ENCODE data around the gene SLC4A1AP.

Gene SLC4A1AP

DNA sequence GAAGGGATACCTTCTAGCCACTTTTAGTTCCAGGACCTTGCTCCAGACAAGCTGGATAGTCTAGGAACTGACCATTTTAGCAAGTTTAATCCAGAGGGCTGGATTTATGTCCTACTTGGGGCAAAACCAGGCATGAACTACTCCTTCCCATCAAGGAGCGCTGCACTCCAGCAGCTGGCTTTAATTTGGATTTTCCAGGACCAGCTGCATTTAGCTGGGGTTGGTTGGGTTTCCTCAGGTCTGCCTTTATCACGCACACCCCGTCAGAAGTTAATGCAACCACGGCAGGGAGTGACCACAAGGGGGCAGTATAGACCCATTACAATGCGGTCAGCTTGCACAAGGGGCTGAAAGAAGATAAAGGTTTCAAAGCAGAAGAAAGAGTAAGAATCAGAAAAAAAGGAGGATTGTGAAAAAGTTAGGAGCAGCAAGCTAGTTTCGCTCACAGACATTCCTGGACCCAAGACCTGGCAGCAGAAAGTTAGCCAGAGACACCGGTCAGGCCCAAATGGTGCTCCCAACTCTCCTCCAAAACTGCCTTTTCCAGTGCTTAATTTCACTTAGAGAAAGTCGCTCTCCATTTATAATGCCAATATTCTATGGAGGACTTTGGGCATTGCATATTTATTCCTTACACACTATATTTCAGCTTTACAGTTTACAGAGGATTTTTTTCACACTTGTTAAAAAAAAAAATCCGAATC lies 40.1 kb downstream of the SLC4A1AP start:
- Mint-ChIP-seq H3K27me3 (no peaks in the 10 kb centered on the region), H3K4me1 (ENCODE audit: low read depth) (peaks cover 13% of the 10 kb centered on the region), H3K27ac (no peak overlapping the region), H3K9me3 (no peaks in the 10 kb centered on the region), H3K4me3 (no peak overlapping the region), H3K36me3 (ENCODE audit: low read depth) (peaks cover 5% of the 10 kb centered on the region)
- intact Hi-C loops (cut with micrococcal nuclease): no loop called here

DNA sequence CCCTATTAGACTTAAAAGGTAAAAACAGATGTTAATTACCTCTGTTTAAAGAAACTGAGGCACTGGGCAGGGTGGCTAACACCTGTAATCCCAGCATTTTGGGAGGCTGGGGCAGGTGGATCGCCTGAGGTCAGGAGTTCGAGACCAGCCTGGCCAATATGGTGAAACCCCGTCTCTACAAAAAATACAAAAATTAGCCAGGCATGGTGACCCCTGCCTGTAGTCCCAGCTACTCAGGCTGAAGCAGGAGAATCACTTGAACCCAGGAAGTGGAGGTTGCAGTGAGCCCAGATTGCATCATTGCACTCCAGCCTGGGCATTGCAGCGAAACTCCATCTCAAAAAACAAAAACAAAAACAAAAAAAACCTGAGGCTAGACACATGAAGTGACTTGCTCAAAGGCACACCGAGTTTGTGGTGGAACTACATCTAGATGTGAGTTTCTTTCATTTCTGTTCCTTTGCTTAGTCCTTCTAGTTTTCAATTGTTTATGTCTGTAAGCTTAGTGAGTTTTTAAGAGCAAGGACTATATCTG lies 40.7 kb downstream of the SLC4A1AP start:
- Mint-ChIP-seq H3K27ac (no peak overlapping the region), H3K27me3 (no peaks in the 10 kb centered on the region), H3K36me3 (ENCODE audit: low read depth) (no peaks in the 10 kb centered on the region), H3K4me1 (ENCODE audit: low read depth) (peaks cover 13% of the 10 kb centered on the region), H3K9me3 (no peaks in the 10 kb centered on the region), H3K4me3 (no peak overlapping the region)
- intact Hi-C loops (cut with micrococcal nuclease): no loop called here

DNA sequence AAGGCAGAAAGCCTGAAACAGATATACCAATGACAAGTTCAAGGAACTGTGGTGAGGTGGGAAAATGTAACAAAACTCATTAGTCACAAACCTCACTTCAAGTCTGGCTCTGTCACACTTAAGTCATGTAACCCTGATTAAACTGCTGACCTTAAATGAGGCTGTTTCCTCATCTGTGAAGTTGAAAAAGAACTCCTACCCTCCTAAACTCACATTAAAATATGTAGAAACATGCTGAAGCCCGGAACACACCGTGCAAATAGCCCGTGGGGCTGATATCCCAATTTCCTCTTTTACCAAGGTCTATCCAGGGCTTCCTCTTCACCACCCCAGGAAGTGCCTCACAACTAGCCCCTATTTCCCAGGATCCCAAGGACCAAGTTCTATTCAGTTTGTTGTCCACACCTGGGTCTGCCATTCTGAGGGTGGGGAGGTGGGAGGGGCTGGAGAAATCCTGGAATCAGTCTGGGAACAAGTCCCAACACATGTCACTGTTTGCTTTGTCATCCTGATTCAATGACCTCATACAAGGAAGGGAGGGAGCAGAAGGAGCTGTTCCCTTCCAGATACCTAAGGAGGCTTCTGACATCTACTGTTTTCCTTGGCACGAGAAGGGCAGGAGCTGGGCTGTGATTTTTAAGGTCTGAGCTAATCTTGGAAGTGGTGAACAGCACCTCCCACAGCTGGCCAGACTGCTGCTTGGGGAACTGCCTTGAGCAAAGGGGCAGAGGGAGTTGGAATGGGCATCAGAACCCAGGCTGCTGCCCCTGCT lies 42.3 kb downstream of the SLC4A1AP start:
- H3K36me3 Mint-ChIP-seq (ENCODE audit: low read depth): no peaks in the 10 kb centered on the region
- H3K9me3 Mint-ChIP-seq: no peaks in the 10 kb centered on the region
- intact Hi-C loops (cut with micrococcal nuclease): no loop called here
- peaks cover 13% of the 10 kb centered on the region for H3K4me1 Mint-ChIP-seq (ENCODE audit: low read depth)
- no peaks in the 10 kb centered on the region for H3K27me3 Mint-ChIP-seq
- no peak overlapping the region for H3K4me3 Mint-ChIP-seq
- no peak overlapping the region for H3K27ac Mint-ChIP-seq

DNA sequence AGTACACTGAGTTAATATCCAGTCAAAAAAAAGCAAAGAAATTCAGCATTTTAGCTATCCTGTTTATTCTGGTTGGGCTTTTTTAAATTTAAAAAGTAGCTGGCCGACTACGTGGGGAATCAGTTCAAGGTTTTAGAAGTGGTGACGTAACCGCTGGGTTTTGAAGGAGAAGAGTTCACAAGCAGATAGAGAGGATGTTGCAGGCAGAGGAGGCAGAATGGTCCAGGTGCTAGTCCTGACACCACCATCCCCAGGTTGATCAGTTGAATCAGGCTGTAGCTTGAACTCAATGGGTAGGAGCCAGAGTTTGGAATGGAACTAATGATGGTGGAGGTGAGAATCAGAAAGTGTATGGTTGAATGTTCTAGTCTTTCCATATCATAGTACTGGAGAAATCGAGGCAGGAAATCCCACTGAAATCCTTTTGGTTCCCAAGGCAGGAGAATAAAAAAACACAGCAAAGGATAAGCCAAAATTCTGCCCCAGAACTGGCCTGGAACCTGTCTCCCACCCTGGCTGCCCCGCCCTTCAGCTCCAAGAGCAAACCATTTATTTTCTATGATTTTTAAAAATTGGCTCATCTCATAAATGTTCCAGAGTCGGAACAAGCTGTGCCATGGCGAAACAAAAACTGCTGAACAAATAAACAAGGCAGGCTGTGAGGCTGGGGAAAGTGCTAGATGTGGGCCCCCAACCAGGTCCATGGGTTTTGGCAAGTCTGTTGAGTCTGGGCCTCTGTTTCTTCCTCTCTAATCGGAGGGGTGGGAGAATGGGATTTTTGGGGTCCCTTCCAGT lies 44.0 kb downstream of the SLC4A1AP start:
- Mint-ChIP-seq H3K9me3 (no peaks in the 10 kb centered on the region), H3K4me1 (ENCODE audit: low read depth) (peaks cover 19% of the 10 kb centered on the region), H3K36me3 (ENCODE audit: low read depth) (no peaks in the 10 kb centered on the region), H3K27ac (no peak overlapping the region), H3K27me3 (peaks cover 4% of the 10 kb centered on the region), H3K4me3 (no peak overlapping the region)
- intact Hi-C loops (cut with micrococcal nuclease): no loop called here

DNA sequence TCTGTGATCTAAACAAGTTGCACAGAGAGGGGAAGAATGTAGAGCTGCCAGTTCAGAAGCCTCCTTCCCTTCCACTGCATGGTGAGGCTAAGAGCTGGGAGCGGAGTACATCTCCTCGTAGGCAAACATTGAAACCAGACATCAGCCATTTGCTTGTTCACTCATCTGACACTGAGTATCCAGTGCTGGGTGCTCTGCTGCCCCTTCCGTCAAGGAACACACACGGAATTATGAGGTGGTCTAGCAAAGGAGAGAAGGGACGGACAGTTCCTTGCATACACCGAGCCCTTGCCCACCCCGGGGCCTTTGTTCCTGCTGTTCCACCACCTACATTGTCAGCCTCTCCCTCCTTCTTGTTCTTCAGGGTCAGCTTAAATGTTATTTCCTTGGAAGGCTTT lies 44.6 kb downstream of the SLC4A1AP start:
- Mint-ChIP-seq H3K4me1 (ENCODE audit: low read depth) (peaks cover 19% of the 10 kb centered on the region), H3K27me3 (peaks cover 9% of the 10 kb centered on the region), H3K4me3 (no peak overlapping the region), H3K36me3 (ENCODE audit: low read depth) (no peaks in the 10 kb centered on the region), H3K27ac (no peak overlapping the region), H3K9me3 (no peaks in the 10 kb centered on the region)
- intact Hi-C loops (cut with micrococcal nuclease): no loop called here

DNA sequence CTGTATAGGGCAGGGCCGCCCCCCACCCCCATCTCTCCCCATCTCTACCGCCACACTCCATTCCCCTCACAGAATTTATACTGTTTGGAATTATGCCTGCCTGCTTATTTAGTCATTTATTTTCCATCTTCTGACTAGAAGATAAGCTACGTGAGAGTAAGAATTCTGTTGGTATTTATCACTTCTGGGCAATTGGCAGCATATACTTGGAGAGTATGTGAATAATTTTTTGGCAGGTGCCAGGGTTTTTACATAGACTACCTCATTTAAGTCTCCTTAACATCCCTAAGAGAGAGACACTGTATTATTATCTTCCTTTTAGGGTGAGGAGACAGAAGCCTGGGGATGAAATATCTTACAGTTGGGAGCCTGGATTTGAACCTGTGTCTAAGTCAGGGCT lies 45.0 kb downstream of the SLC4A1AP start:
- peaks cover 19% of the 10 kb centered on the region for H3K4me1 Mint-ChIP-seq (ENCODE audit: low read depth)

DNA sequence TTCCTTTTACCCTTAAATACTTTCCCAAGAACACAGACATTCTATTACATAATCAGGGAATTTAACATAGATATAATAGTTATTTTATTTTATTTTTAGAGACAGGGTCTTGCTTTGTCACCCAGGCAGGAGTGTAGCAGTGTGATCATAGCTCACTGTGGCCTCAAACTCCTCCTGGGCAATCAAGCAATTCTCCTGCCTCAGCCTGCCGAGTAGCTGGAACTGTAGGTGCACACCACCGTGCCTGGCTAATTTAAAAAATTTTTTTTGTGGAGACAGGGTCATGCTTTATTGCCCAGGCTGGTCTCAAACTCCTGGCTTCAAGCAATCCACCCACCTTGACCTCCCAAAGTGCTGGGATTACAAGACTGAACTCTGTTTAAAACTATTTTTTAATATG lies 45.6 kb downstream of the SLC4A1AP start:
- Mint-ChIP-seq H3K27me3 (peaks cover 12% of the 10 kb centered on the region), H3K27ac (no peak overlapping the region), H3K4me3 (no peak overlapping the region), H3K4me1 (ENCODE audit: low read depth) (peaks cover 19% of the 10 kb centered on the region), H3K9me3 (no peaks in the 10 kb centered on the region), H3K36me3 (ENCODE audit: low read depth) (no peaks in the 10 kb centered on the region)
- intact Hi-C loops (cut with micrococcal nuclease): no loop called here

More for the DNA sequence above, 45.0 kb downstream of the SLC4A1AP start:
- intact Hi-C loops (cut with micrococcal nuclease): no loop called here
- no peaks in the 10 kb centered on the region for H3K36me3 Mint-ChIP-seq (ENCODE audit: low read depth)
- no peak overlapping the region for H3K27ac Mint-ChIP-seq
- H3K9me3 Mint-ChIP-seq: no peaks in the 10 kb centered on the region
- peaks cover 9% of the 10 kb centered on the region for H3K27me3 Mint-ChIP-seq
- no peak overlapping the region for H3K4me3 Mint-ChIP-seq

DNA sequence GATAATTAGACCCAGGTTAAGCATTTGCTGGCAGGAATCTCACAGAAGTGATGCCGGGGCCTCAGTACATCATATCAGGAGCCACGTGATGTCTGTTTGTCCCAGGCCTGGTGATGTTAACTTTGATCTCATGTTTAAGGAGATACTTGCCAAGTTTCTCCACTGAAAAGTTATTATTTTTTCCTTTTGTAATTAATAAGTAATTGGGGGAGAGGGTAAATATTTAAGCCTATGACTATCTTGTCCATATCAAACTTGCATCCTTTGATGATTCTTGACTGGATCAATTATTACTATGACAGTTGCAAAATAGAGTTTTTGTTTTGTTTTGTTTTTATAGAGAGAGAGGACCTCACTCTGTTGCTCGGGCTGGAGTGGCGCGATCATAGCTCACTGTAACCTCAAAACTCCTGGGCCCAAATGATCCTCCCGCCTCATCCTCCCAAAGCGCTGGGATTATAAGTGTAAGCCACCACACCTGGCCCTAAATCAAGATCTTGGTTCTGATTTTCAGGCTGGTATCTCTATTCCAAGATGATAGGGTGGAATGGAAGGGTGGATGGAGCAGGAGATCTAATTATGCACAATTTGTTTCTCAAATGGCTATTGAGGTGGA lies 46.4 kb downstream of the SLC4A1AP start:
- Mint-ChIP-seq H3K4me3 (no peak overlapping the region), H3K27ac (no peak overlapping the region), H3K36me3 (ENCODE audit: low read depth) (no peaks in the 10 kb centered on the region), H3K27me3 (peaks cover 19% of the 10 kb centered on the region), H3K9me3 (no peaks in the 10 kb centered on the region), H3K4me1 (ENCODE audit: low read depth) (peaks cover 26% of the 10 kb centered on the region)
- intact Hi-C loops (cut with micrococcal nuclease): no loop called here

DNA sequence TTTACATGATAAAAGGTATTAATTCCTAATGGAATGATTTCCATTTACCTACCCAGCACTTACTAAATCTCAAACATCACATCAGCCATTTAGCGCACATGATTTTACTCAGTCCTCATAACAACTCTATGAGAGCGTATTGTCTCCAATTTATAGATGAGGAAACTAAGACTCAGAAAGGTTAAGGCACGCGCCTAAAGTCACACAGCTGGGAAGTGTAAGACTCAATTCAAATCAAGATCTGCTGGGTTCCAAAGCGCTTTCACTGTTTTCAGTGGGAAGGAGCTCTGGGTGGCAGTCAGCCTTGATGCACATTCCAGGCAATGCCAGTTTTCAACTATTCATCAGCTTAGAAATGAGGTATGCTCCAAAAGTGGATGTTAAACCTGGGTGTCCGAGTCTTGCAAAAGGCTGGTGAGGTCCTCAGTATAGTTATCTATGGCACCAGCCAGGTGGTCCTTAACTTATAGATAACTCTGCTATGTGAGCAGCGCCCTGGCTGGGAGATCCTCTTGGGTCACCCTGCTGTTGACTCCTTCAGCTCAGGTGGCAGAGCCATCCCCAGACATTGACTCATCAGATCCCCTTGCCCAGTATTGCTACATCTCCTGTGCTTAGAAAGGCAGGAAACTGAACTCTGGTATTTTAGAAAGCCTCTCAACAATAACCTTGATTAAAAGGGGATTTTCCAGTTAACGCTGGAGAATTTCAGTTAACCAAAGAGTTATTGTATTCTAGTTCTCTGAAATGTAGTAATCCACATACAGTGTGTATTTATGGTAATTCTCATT lies 47.1 kb downstream of the SLC4A1AP start:
- Mint-ChIP-seq H3K36me3 (ENCODE audit: low read depth) (no peaks in the 10 kb centered on the region), H3K4me1 (ENCODE audit: low read depth) (peaks cover 22% of the 10 kb centered on the region), H3K27me3 (peaks cover 24% of the 10 kb centered on the region), H3K27ac (no peak overlapping the region), H3K4me3 (no peak overlapping the region), H3K9me3 (no peaks in the 10 kb centered on the region)
- intact Hi-C loops (cut with micrococcal nuclease): no loop called here

DNA sequence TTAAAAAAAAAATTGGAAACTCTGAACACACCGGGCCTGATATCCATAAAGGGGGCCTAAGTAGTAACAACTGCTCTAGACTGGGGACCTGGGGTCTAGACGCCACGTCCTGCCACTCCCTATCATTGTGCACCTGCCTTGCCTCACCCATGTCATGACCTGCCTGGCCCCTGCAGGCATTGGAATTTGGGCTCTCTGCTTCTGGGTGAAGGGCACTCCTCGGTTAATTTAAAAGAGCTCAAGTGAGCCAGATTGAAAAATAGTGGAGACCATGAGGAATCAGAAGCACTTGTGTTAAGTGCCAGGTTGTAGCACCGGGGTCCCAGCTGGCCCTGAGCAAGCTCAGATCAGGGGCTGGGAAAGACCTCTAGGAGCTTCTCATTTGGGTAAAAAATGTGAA lies 48.1 kb downstream of the SLC4A1AP start:
- H3K36me3 Mint-ChIP-seq (ENCODE audit: low read depth): no peaks in the 10 kb centered on the region
- intact Hi-C loops (cut with micrococcal nuclease): no loop called here
- H3K27ac Mint-ChIP-seq: no peak overlapping the region
- H3K9me3 Mint-ChIP-seq: no peaks in the 10 kb centered on the region
- H3K4me1 Mint-ChIP-seq (ENCODE audit: low read depth): peaks cover 23% of the 10 kb centered on the region
- peaks cover 32% of the 10 kb centered on the region for H3K27me3 Mint-ChIP-seq
- H3K4me3 Mint-ChIP-seq: no peak overlapping the region

DNA sequence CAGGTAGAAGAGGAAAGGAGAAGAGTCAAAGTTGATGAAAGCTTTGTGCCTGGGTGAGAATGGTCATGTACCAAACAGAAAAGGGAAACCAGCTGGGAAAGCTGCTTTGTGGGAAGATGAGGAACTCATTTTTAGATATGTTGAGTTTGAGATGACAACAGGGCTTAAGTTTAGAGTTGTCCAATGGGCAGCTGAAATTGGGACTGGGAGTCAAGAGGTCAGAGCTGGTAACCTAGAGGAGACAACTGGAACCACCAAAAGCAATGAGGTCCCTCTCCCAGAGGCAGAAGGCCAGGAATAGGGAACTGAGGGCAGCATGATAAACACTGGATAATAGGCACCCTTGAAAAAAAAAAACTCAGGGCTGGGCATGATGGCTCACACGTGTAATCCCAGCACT lies 48.8 kb downstream of the SLC4A1AP start:
- H3K27me3 Mint-ChIP-seq: peaks cover 37% of the 10 kb centered on the region
- H3K27ac Mint-ChIP-seq: no peak overlapping the region
- H3K9me3 Mint-ChIP-seq: no peaks in the 10 kb centered on the region
- H3K4me3 Mint-ChIP-seq: no peak overlapping the region
- H3K4me1 Mint-ChIP-seq (ENCODE audit: low read depth): peaks cover 28% of the 10 kb centered on the region
- no peaks in the 10 kb centered on the region for H3K36me3 Mint-ChIP-seq (ENCODE audit: low read depth)
- intact Hi-C loops (cut with micrococcal nuclease): no loop called here

DNA sequence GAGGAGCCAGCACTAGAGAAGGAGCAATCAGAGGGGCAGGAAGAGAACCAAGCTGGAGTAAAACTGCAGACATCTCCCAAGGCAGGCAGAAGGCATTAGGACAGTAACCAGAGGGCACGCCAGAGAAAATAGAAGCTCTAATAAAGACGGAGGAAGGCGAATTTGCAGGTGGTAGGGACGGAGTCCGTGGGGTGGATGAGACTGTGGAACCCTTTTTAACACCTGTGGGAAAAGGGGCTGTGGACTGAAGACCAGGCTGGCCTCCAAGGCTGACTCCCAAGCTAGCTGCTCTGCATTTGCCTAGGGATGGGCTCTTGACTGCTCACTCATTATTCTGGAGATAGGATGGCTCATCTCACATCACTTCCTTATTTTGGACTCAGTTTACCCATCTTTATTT lies 49.5 kb downstream of the SLC4A1AP start:
- peaks cover 37% of the 10 kb centered on the region for H3K27me3 Mint-ChIP-seq
- intact Hi-C loops (cut with micrococcal nuclease): no loop called here
- H3K36me3 Mint-ChIP-seq (ENCODE audit: low read depth): no peaks in the 10 kb centered on the region
- no peak overlapping the region for H3K4me3 Mint-ChIP-seq
- H3K27ac Mint-ChIP-seq: no peak overlapping the region
- H3K9me3 Mint-ChIP-seq: no peaks in the 10 kb centered on the region
- peaks cover 28% of the 10 kb centered on the region for H3K4me1 Mint-ChIP-seq (ENCODE audit: low read depth)

DNA sequence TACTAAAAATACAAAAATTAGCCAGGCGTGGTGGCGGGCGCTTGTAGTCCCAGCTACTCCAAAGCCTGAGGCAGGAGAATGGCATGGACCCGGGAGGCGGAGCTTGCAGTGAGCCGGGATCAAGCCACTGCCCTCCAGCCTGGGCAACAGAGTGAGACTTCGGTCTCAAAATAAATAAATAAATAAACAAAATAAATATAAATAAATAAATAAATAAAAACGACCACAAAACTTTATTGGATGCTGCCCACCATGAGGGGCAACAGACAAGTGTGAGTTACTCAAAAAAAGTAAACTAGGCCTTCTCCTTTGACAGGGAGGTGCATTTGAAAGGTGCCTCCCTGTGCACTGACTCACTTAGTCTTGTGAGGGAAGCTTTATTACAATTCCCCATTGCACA lies 50.4 kb downstream of the SLC4A1AP start:
- Mint-ChIP-seq H3K27ac (no peak overlapping the region), H3K36me3 (ENCODE audit: low read depth) (no peaks in the 10 kb centered on the region), H3K4me1 (ENCODE audit: low read depth) (peaks cover 28% of the 10 kb centered on the region), H3K4me3 (no peak overlapping the region), H3K9me3 (no peaks in the 10 kb centered on the region), H3K27me3 (peaks cover 37% of the 10 kb centered on the region)
- intact Hi-C loops (cut with micrococcal nuclease): no loop called here

Data from dendritic cell treated with granulocyte-macrophage colony-stimulating factor and Interleukin-4, amounts not matched to agents 40 ng/mL and 50 ng/mL, for 4 days (primary cell).